CD4-positive, alpha-beta T cell (primary cell): Measurements from ENCODE around the gene EPB41L5. TPM values are rescaled to one million over a fixed set of nuclear protein-coding genes. Genes with fewer than 3 reads are reported as not detected.

Experiments used
- ATAC-seq: fragments of 200-7000 bp; cut with Tn5 transposase; one replicate; pipeline ENCODE4 v1.10.0; 2022; ENCODE audit warnings: mild to moderate bottlenecking; ENCODE audit not compliant: poor library complexity
- CTCF ChIA-PET: fragments of 350-600 bp; sonication (Branson Sonifier 250); formaldehyde crosslinking; loops from one replicate; lab custom pipeline; 2021; ENCODE audit warnings: antibody characterized with exemption, inconsistent platforms; lab: Charles Lee
- POLR2A ChIA-PET: fragments of 350-600 bp; sonication (Branson Sonifier 250); formaldehyde crosslinking; loops from one replicate; lab custom pipeline; 2021; ENCODE audit warnings: antibody characterized with exemption, inconsistent platforms; lab: Charles Lee
- DNase-seq, 14 experiments: peaks; one replicate each; pipeline ENCODE4 v3.0.0-alpha.2; 2013 to 2020; ENCODE audit warnings: mixed read lengths in 2 of 14
- H3K27ac ChIP-seq, 2 donors: one replicate each; pipeline versions ENCODE4 v1.5.1 to v1.7.0; 2013; ENCODE audit warnings: low read length in 2 of 2, low read depth in 1 of 2, mild to moderate bottlenecking in 1 of 2
- H3K27me3 ChIP-seq, 2 experiments: 1 replicate in 1 of 2; 2 replicates in 1 of 2; pipeline versions ENCODE4 v1.6.1 to v1.7.0; 2013; ENCODE audit warnings: low read length in 2 of 2, control low read depth in 1 of 2, mild to moderate bottlenecking in 1 of 2, moderate library complexity in 1 of 2; ENCODE audit not compliant: insufficient read depth in 2 of 2, control insufficient read depth in 1 of 2
- H3K36me3 ChIP-seq: one replicate; pipeline ENCODE4 v1.6.1; 2013; ENCODE audit warnings: low read length, control low read depth; ENCODE audit not compliant: insufficient read depth
- H3K4me1 ChIP-seq: one replicate; pipeline ENCODE4 v1.6.1; 2013; ENCODE audit warnings: low read length, control low read depth; ENCODE audit not compliant: insufficient read depth
- H3K4me3 ChIP-seq: one replicate; pipeline ENCODE4 v1.5.1; 2013; ENCODE audit warnings: mild to moderate bottlenecking, low read length, moderate library complexity
- H3K9me3 ChIP-seq, 2 experiments: 1 replicate in 1 of 2; 2 replicates in 1 of 2; pipeline versions ENCODE4 v1.6.1 to v1.7.0; 2013; ENCODE audit warnings: low read length in 2 of 2, mild to moderate bottlenecking in 2 of 2, control low read depth in 1 of 2, moderate library complexity in 1 of 2; ENCODE audit not compliant: control insufficient read depth in 1 of 2, insufficient read depth in 1 of 2
- H3K27ac Mint-ChIP-seq: one replicate; pipeline ENCODE4 v1.8.0; 2020; ENCODE audit warnings: mixed read lengths
- H3K27me3 Mint-ChIP-seq: one replicate; pipeline ENCODE4 v1.8.0; 2021; ENCODE audit warnings: mixed read lengths
- H3K36me3 Mint-ChIP-seq: one replicate; pipeline ENCODE4 v1.8.0; 2021; ENCODE audit warnings: low read depth, mixed read lengths
- H3K4me1 Mint-ChIP-seq: one replicate; pipeline ENCODE4 v1.8.0; 2021; ENCODE audit warnings: low read depth, mixed read lengths
- H3K4me3 Mint-ChIP-seq: one replicate; pipeline ENCODE4 v1.8.0; 2020; ENCODE audit warnings: mild to moderate bottlenecking, mixed read lengths
- H3K9me3 Mint-ChIP-seq: one replicate; pipeline ENCODE4 v1.8.0; 2020; ENCODE audit warnings: mixed read lengths
- CTCF ChIP-seq: fragments of 200-600 bp; IDR thresholded peaks from one replicate; pipeline ENCODE4 v1.8.0; 2022; ENCODE audit warnings: antibody characterized with exemption, mild to moderate bottlenecking
- intact Hi-C, 2 experiments: fragments of 100-400 bp; cut with DNase I in 1 of 2; cut with micrococcal nuclease in 1 of 2; formaldehyde crosslinking; loops; one replicate each; pipeline versions ENCODE4 v1.15.1 to v1.9.0; 2023 to 2025; cut with DNase I, micrococcal nuclease
- total RNA-seq, 174 experiments: library from RNA in 2 of 174; stranded (reverse) in 2 of 174; gene quantifications; one replicate each; pipeline ENCODE4 v1.2.3 and lab custom pipeline; 2021 to 2026

The EPB41L5 gene
- total RNA-seq, 2 experiments from 2014 or later, result 4.6 to 5.1 TPM

- no peaks in the 10 kb centered on the region for H3K27me3 ChIP-seq
- H3K27ac Mint-ChIP-seq, result no peak overlapping the region
- no peaks in the 10 kb centered on the region for H3K9me3 Mint-ChIP-seq
- no peaks in the 10 kb centered on the region for H3K4me1 Mint-ChIP-seq
- CTCF ChIA-PET, result no interaction called here
- intact Hi-C loops, result no loop called here
- H3K4me3 ChIP-seq, result no peak overlapping the region
- no peaks in the 10 kb centered on the region for H3K9me3 ChIP-seq
- no peak overlapping the region for H3K4me3 Mint-ChIP-seq
- no peak for TF ChIP-seq CTCF
- H3K27ac ChIP-seq, result no peak overlapping the region
- H3K4me1 ChIP-seq, result no peaks in the 10 kb centered on the region
- no peak for ATAC-seq
- no peak for DNase-seq
- POLR2A ChIA-PET, result no interaction called here
- no peaks in the 10 kb centered on the region for H3K27me3 Mint-ChIP-seq
- no peaks in the 10 kb centered on the region for H3K36me3 ChIP-seq
- H3K36me3 Mint-ChIP-seq, result peaks cover 32% of the 10 kb centered on the region
Measured at GRCh38 chr2:120091436-120091835, 78.6 kb downstream of the EPB41L5 start.

- ChIA-PET CTCF (no interaction called here), POLR2A (no interaction called here)
- H3K4me3 ChIP-seq, result no peak overlapping the region
- Mint-ChIP-seq H3K4me1 (no peaks in the 10 kb centered on the region), H3K36me3 (peaks cover 41% of the 10 kb centered on the region), H3K27ac (no peak overlapping the region), H3K9me3 (no peaks in the 10 kb centered on the region), H3K27me3 (no peaks in the 10 kb centered on the region), H3K4me3 (no peak overlapping the region)
- no peaks in the 10 kb centered on the region for H3K9me3 ChIP-seq
- H3K36me3 ChIP-seq, result no peaks in the 10 kb centered on the region
- intact Hi-C loops, result loop anchor here in 1 of 2 experiments (5.0 kb wide), 1 partner anchor 68 kb away; no protein-coding TSS in a partner anchor
- TF ChIP-seq CTCF, result no peak
- no peak overlapping the region for H3K27ac ChIP-seq
- H3K27me3 ChIP-seq, result no peaks in the 10 kb centered on the region
- DNase-seq, result no peak
- no peak for ATAC-seq
- no peaks in the 10 kb centered on the region for H3K4me1 ChIP-seq
Measured at GRCh38 chr2:120094795-120095194, 81.9 kb downstream of the EPB41L5 start.

- Mint-ChIP-seq H3K4me1 (no peaks in the 10 kb centered on the region), H3K4me3 (no peak overlapping the region), H3K27me3 (no peaks in the 10 kb centered on the region), H3K9me3 (no peaks in the 10 kb centered on the region), H3K36me3 (peaks cover 31% of the 10 kb centered on the region), H3K27ac (no peak overlapping the region)
- H3K4me3 ChIP-seq, result no peak overlapping the region
- POLR2A ChIA-PET, result interaction anchor here (0.9 kb wide), 1 partner anchor 8 kb away, joined by 3 read pairs; no protein-coding TSS in a partner anchor
- H3K27me3 ChIP-seq, result no peaks in the 10 kb centered on the region
- intact Hi-C loops, result no loop called here
- DNase-seq, result no peak
- no peaks in the 10 kb centered on the region for H3K9me3 ChIP-seq
- no peak for TF ChIP-seq CTCF
- H3K36me3 ChIP-seq, result no peaks in the 10 kb centered on the region
- H3K4me1 ChIP-seq, result no peaks in the 10 kb centered on the region
- ATAC-seq, result no peak
- no peak overlapping the region for H3K27ac ChIP-seq
- CTCF ChIA-PET, result no interaction called here
Measured at GRCh38 chr2:120100627-120101026, 87.8 kb downstream of the EPB41L5 start.
